K562 (cell line): Measurements from ENCODE around the gene ROBO3.

Source experiments
- MTF1 ChIP-seq: fragments of 250-450 bp; sonication (Bioruptor Pico); IDR thresholded peaks from 2 replicates; pipeline ENCODE4 v1.9.0; 2021; ENCODE audit warnings: moderate library complexity, mild to moderate bottlenecking, inconsistent platforms, borderline replicate concordance
- NFIC ChIP-seq: fragments of 450-650 bp; IDR thresholded peaks from 2 replicates; pipeline ENCODE4 v1.6.1; 2017; ENCODE audit warnings: mild to moderate bottlenecking, inconsistent platforms
- RAD21 ChIP-seq, 2 experiments: fragments of 250-450 bp in 1 of 2; fragments of 450-650 bp in 1 of 2; sonication (Bioruptor Pico) in 1 of 2; formaldehyde crosslinking in 1 of 2; IDR thresholded peaks in 1 of 2; conservative IDR thresholded peaks in 1 of 2; 2 replicates each; pipeline versions ENCODE4 v1.4.0 to v1.8.0; 2020 to 2022; ENCODE audit warnings: mild to moderate bottlenecking in 2 of 2, moderate library complexity in 1 of 2
- ZBTB43 ChIP-seq: sonication (generic); formaldehyde crosslinking; IDR thresholded peaks from 2 replicates; pipeline ENCODE4 v1.8.0; 2023; ENCODE audit warnings: mild to moderate bottlenecking, missing genetic modification reagents

- TF ChIP-seq NFIC (no peak), RAD21 (CRISPR knock-in tag; conservative IDR thresholded peaks at IDR 0.05 in 1 of 2, IDR thresholded peaks at IDR 0.05 in 1 of 2) (no peak), MTF1 (no peak), ZBTB43 (CRISPR knock-in tag) (no peak)
Measured at GRCh38 chr11:124886476-124886875, 21.2 kb downstream of the ROBO3 start.
